Prostate gland (tissue), 2 donors: Measurements from ENCODE around the gene RNF4.

Experiments
- POLR2A ChIP-seq: fragments of 450-650 bp; IDR thresholded peaks from one replicate; pipeline ENCODE4 v1.6.1; 2016; ENCODE audit warnings: antibody characterized with exemption, mild to moderate bottlenecking
- POLR2AphosphoS5 ChIP-seq: sonication (generic); formaldehyde crosslinking; IDR thresholded peaks from one replicate; pipeline ENCODE4 v1.6.1; 2017; ENCODE audit warnings: antibody characterized with exemption
- TF ChIP-seq, protein P1 (sequence below), 4 experiments: fragments of 200-600 bp in 2 of 4; fragments of 450-650 bp in 2 of 4; sonication (generic) in 2 of 4; IDR thresholded peaks; 1 replicate in 3 of 4; 2 replicates in 1 of 4; pipeline ENCODE4 v1.5.1; 2016 to 2019; ENCODE audit warnings: antibody characterized with exemption in 4 of 4, mild to moderate bottlenecking in 2 of 4, moderate library complexity in 2 of 4

DNA sequence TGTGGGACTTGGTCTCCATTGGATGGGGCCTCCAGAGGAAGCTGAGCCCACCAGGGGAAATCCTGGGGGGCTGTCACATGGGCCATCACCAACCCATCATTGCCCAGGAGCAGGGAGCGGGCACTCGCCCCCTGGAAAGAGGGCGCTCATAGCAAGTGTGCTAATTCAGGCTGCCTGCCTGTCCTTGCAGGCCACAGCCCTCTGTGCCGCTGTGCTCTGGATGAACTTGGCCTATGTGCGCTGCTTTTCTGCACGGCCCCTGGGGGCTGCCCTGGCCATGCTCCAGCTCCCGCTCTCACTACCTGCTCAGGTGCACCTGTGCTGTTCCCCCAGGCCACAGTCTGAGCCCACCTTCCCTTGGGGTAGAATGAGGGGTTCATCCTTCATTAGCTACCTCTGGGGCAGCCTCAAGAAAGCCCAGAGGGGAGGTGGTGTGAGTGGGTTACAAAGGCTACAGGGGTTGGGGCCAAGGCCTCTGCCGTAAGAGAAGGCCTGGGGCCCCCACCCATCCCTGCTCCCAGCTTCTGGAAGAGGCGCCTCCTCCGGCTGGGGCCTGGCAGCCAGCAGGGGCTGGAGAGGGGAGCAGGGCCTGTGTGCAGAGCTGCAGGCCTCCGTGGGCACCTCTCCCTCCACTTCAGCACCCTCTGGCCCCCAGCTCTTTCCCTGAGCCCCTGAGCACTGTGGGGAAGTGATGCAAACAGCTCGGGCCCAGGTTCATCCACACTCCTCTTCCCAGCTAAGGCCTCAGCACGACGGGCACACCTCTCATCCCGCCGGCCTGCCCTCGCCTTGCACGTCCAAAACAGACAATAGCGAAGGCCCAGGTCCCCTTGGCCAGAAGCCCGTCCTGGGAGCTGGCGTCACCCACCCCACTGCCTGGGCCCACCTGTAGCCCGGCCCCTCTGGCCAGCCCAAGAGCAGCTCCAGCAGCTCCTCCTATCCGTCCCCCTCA, 41.2 kb upstream of the RNF4 start:
- TF ChIP-seq, protein P1, sequence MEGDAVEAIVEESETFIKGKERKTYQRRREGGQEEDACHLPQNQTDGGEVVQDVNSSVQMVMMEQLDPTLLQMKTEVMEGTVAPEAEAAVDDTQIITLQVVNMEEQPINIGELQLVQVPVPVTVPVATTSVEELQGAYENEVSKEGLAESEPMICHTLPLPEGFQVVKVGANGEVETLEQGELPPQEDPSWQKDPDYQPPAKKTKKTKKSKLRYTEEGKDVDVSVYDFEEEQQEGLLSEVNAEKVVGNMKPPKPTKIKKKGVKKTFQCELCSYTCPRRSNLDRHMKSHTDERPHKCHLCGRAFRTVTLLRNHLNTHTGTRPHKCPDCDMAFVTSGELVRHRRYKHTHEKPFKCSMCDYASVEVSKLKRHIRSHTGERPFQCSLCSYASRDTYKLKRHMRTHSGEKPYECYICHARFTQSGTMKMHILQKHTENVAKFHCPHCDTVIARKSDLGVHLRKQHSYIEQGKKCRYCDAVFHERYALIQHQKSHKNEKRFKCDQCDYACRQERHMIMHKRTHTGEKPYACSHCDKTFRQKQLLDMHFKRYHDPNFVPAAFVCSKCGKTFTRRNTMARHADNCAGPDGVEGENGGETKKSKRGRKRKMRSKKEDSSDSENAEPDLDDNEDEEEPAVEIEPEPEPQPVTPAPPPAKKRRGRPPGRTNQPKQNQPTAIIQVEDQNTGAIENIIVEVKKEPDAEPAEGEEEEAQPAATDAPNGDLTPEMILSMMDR (IDR thresholded peaks at IDR 0.05) = no peak
- TF ChIP-seq POLR2AphosphoS5 (no peak), POLR2A (no peak)
